ENCODE data around the gene NFATC2.

Gene NFATC2

DNA sequence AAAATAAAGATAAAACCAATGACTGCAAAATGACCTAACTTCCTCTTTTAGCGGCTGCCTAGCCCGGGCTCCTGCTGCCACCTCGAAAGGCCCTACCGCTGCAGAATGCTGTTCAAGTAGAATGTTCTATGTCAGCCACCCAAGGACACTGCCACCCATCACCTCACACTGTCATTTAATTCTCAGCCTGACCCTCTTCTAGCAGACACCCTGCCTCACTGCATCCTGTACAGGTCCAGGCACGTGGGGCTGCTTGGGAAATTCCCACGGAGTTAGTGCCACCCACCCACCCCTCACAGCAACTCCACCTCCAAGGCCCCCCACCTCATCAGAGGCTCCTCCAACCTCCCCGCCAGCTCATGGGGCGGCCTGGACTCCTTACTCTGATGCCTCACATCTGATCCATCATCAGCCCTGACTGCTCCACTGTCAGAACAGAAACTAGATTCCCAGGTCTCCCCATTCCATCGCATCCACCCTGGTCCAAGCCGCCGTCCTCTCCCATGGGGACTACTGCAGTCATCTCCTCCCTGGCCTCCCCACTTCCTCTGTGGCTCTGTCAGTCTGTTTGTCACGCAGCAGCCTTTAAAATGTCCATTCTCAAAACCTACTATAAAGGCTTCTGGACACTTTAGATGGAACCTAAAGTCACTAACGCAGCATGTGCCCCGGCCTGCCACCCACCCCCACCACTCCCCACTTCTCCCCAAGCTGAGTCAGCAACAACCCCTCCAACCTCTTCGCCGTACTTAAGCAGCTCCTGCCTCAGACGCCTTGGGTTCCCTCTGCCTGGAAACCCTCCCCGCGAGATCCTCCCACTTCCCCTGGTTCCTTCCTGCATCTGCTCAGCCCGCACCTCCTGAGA lies 17.0 kb downstream of the NFATC2 start:
- Histone ChIP-seq H3K27me3 (ENCODE audit: low read length) (no peaks in the 10 kb centered on the region), H3F3A (ENCODE audit: insufficient read depth) (peaks cover 23% of the 10 kb centered on the region; the same call in 1 of the 2 replicates), H4K20me1 (ENCODE audit: low read depth, low read length) (no peaks in the 10 kb centered on the region), H3K9me2 (replicated peaks; ENCODE audit: insufficient read depth, low read length) (no peaks in the 10 kb centered on the region), H3K79me2 (ENCODE audit: insufficient read depth, low read length) (peaks cover 41% of the 10 kb centered on the region), H3K36me3 (ENCODE audit: low read length) (no peaks in the 10 kb centered on the region), H2AFZ (ENCODE audit: low read depth, low read length, severe bottlenecking) (no peak overlapping the region), H3K27ac (ENCODE audit: low read depth, low read length) (peak overlapping the region; percentile 89), H3K9me3 (ENCODE audit: insufficient read depth, low read length) (no peaks in the 10 kb centered on the region), H3K9ac (ENCODE audit: low read length) (peak overlapping the region; percentile 44), H3K4me2 (ENCODE audit: low read depth, low read length, poor library complexity, severe bottlenecking) (peak overlapping the region; percentile 73), H3K4me3 (ENCODE audit: insufficient read depth, low read length, poor library complexity, severe bottlenecking) (no peak overlapping the region)
- TF ChIP-seq, protein P1, sequence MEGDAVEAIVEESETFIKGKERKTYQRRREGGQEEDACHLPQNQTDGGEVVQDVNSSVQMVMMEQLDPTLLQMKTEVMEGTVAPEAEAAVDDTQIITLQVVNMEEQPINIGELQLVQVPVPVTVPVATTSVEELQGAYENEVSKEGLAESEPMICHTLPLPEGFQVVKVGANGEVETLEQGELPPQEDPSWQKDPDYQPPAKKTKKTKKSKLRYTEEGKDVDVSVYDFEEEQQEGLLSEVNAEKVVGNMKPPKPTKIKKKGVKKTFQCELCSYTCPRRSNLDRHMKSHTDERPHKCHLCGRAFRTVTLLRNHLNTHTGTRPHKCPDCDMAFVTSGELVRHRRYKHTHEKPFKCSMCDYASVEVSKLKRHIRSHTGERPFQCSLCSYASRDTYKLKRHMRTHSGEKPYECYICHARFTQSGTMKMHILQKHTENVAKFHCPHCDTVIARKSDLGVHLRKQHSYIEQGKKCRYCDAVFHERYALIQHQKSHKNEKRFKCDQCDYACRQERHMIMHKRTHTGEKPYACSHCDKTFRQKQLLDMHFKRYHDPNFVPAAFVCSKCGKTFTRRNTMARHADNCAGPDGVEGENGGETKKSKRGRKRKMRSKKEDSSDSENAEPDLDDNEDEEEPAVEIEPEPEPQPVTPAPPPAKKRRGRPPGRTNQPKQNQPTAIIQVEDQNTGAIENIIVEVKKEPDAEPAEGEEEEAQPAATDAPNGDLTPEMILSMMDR (IDR thresholded peaks at IDR 0.05; ENCODE audit: insufficient read depth, low read length, poor library complexity, severe bottlenecking), result no peak
- TF ChIP-seq EZH2phosphoT487 (conservative IDR thresholded peaks at IDR 0.05; ENCODE audit: low read length), result no peak

DNA sequence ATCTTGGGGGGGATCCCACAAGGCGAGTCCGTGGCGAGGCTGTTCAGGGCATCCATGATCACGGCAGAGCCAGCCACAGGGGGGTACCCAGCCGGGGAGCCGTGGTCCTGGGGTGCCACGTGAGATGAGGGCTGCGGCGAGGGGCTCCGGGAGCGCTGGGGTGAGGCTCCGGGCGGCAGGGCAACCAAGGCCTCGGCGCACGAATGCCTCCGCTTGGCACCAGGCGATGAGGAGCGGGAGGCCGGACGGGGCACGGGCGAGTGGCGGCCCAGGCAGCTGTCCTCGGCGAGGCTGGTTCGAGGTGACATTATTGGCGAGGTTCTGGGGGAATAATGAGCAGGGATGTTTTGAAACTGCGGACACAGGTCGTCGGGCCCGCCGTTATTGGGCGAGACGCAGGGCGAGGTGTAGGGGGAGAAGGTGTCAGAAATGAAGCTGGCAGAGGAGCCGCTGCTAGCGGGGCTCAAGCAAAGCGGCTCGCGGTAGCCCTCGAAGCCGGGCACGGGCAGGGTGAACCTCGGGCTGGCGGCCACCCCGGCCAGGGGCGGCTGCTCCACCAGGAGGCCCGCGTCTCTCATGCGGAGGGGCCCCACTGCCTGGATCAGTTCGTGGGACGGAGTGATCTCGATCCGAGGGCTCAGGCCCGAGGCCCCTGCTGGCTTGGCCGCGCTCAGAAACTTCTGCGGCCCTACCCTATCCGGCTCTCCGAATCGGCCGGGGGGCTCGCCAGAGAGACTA lies 19.1 kb downstream of the NFATC2 start:
- TF ChIP-seq, protein P1 (IDR thresholded peaks at IDR 0.05; ENCODE audit: insufficient read depth, low read length, poor library complexity, severe bottlenecking), result no peak
- no peak for TF ChIP-seq EZH2phosphoT487 (conservative IDR thresholded peaks at IDR 0.05; ENCODE audit: low read length)
- Histone ChIP-seq H3K27ac (ENCODE audit: low read depth, low read length) (no peak overlapping the region), H3K36me3 (ENCODE audit: low read length) (no peaks in the 10 kb centered on the region), H3K79me2 (ENCODE audit: insufficient read depth, low read length) (peaks cover 28% of the 10 kb centered on the region), H3F3A (ENCODE audit: insufficient read depth) (0 out of 2 replicates have a peak, but pooled peaks cover 13% of the 10 kb centered on the region), H3K27me3 (ENCODE audit: low read length) (no peaks in the 10 kb centered on the region), H3K4me3 (ENCODE audit: insufficient read depth, low read length, poor library complexity, severe bottlenecking) (no peak overlapping the region), H2AFZ (ENCODE audit: low read depth, low read length, severe bottlenecking) (no peak overlapping the region), H3K9me2 (replicated peaks; ENCODE audit: insufficient read depth, low read length) (no peaks in the 10 kb centered on the region), H3K9me3 (ENCODE audit: insufficient read depth, low read length) (no peaks in the 10 kb centered on the region), H4K20me1 (ENCODE audit: low read depth, low read length) (no peaks in the 10 kb centered on the region), H3K4me2 (ENCODE audit: low read depth, low read length, poor library complexity, severe bottlenecking) (no peak overlapping the region), H3K9ac (ENCODE audit: low read length) (no peak overlapping the region)

DNA sequence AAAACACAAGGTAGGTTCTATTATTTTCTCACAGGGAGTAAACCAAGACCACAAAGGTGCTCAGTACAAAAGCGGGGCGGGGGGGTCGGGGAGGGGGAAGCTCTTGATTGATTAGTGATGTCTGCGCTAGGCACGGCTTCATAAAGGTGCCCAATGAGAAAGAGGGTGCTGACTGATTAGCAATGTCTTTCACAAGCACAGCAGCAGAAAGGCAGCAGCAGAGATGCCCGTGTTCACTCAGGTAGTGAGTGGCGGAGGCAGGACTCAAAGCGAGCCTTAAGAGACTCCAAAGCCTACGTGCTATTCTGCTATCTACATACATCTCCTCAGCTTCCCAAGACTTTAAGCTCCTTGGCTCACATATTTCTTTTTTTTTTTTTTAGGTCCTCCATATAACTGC lies 20.3 kb downstream of the NFATC2 start:
- no peaks in the 10 kb centered on the region for H3K9me2 ChIP-seq (replicated peaks; ENCODE audit: insufficient read depth, low read length)
- TF ChIP-seq EZH2phosphoT487 (conservative IDR thresholded peaks at IDR 0.05; ENCODE audit: low read length), result no peak
- TF ChIP-seq, protein P1 (IDR thresholded peaks at IDR 0.05; ENCODE audit: insufficient read depth, low read length, poor library complexity, severe bottlenecking), result no peak
- no peak overlapping the region for H3K27ac ChIP-seq (ENCODE audit: low read depth, low read length)
- H3K4me2 ChIP-seq (ENCODE audit: low read depth, low read length, poor library complexity, severe bottlenecking), result no peak overlapping the region
- H3F3A ChIP-seq (ENCODE audit: insufficient read depth), result 0 out of 2 replicates have a peak, but pooled peaks cover 13% of the 10 kb centered on the region
- H3K4me3 ChIP-seq (ENCODE audit: insufficient read depth, low read length, poor library complexity, severe bottlenecking), result no peak overlapping the region
- no peaks in the 10 kb centered on the region for H3K36me3 ChIP-seq (ENCODE audit: low read length)
- H3K79me2 ChIP-seq (ENCODE audit: insufficient read depth, low read length), result peaks cover 16% of the 10 kb centered on the region
- H3K9ac ChIP-seq (ENCODE audit: low read length), result no peak overlapping the region
- no peaks in the 10 kb centered on the region for H3K9me3 ChIP-seq (ENCODE audit: insufficient read depth, low read length)
- H2AFZ ChIP-seq (ENCODE audit: low read depth, low read length, severe bottlenecking), result no peak overlapping the region
- no peaks in the 10 kb centered on the region for H4K20me1 ChIP-seq (ENCODE audit: low read depth, low read length)
- H3K27me3 ChIP-seq (ENCODE audit: low read length), result no peaks in the 10 kb centered on the region

All from SU-DHL-6 (cell line).